HG03469 (cell line): ENCODE data around the gene CCDC152.
"Not testable (repeated sequence)": the region's sequence is repeated elsewhere in the genome, so short reads cannot be mapped to it uniquely, and the experiment has no call there.

ENCODE experiments used
- ATAC-seq: cut with Tn5 transposase; IDR thresholded peaks from one replicate; pipeline ENCODE4 v1.9.1; 2021; ENCODE audit warnings: mild to moderate bottlenecking, moderate library complexity, moderate number of reproducible peaks; ENCODE audit not compliant: unreplicated experiment

CCDC152 gene

GRCh38 chr5:42811591-42812446, 55.2 kb downstream of the CCDC152 start, which contains the start of gene SELENOP:
Gene SELENOP, minus strand, starts transcription at chr5:42811892. Its CDS starts 3,539 bp downstream, at chr5:42808353.
- no peak for ATAC-seq

- no peak for ATAC-seq
Measured at GRCh38 chr5:42812620-42813019, 56.0 kb downstream of the CCDC152 start.

- ATAC-seq = no peak
Measured at GRCh38 chr5:42813533-42813932, 56.9 kb downstream of the CCDC152 start.

GRCh38 chr5:42816546-42816945, 59.9 kb downstream of the CCDC152 start:
- ATAC-seq = not testable (repeated sequence)

- no peak for ATAC-seq
Measured at GRCh38 chr5:42819745-42820144, 63.1 kb downstream of the CCDC152 start.

- no peak for ATAC-seq
Measured at GRCh38 chr5:42822548-42822947, 65.9 kb downstream of the CCDC152 start.

- no peak for ATAC-seq
Measured at GRCh38 chr5:42824347-42824976, 67.8 kb downstream of the CCDC152 start.

- no peak for ATAC-seq
Measured at GRCh38 chr5:42825422-42826148, 69.0 kb downstream of the CCDC152 start.

- no peak for ATAC-seq
Measured at GRCh38 chr5:42826757-42827515, 70.3 kb downstream of the CCDC152 start.

- no peak for ATAC-seq
Measured at GRCh38 chr5:42828671-42829070, 72.1 kb downstream of the CCDC152 start.

GRCh38 chr5:42830924-42831323, 74.3 kb downstream of the CCDC152 start:
- ATAC-seq = no peak

- no peak for ATAC-seq
Measured at GRCh38 chr5:42832060-42832459, 75.4 kb downstream of the CCDC152 start.

- no peak for ATAC-seq
Measured at GRCh38 chr5:42836070-42836769, 79.6 kb downstream of the CCDC152 start.

- no peak for ATAC-seq
Measured at GRCh38 chr5:42837601-42838000, 81.0 kb downstream of the CCDC152 start.

GRCh38 chr5:42839196-42839595, 82.6 kb downstream of the CCDC152 start:
- ATAC-seq = no peak

GRCh38 chr5:42840269-42840668, 83.7 kb downstream of the CCDC152 start:
- ATAC-seq = no peak

- ATAC-seq = no peak
Measured at GRCh38 chr5:42840842-42841567, 84.4 kb downstream of the CCDC152 start.

GRCh38 chr5:42842921-42843641, 86.5 kb downstream of the CCDC152 start:
- ATAC-seq = no peak
